ENCODE measurements around the gene U2AF2.

The U2AF2 gene

DNA sequence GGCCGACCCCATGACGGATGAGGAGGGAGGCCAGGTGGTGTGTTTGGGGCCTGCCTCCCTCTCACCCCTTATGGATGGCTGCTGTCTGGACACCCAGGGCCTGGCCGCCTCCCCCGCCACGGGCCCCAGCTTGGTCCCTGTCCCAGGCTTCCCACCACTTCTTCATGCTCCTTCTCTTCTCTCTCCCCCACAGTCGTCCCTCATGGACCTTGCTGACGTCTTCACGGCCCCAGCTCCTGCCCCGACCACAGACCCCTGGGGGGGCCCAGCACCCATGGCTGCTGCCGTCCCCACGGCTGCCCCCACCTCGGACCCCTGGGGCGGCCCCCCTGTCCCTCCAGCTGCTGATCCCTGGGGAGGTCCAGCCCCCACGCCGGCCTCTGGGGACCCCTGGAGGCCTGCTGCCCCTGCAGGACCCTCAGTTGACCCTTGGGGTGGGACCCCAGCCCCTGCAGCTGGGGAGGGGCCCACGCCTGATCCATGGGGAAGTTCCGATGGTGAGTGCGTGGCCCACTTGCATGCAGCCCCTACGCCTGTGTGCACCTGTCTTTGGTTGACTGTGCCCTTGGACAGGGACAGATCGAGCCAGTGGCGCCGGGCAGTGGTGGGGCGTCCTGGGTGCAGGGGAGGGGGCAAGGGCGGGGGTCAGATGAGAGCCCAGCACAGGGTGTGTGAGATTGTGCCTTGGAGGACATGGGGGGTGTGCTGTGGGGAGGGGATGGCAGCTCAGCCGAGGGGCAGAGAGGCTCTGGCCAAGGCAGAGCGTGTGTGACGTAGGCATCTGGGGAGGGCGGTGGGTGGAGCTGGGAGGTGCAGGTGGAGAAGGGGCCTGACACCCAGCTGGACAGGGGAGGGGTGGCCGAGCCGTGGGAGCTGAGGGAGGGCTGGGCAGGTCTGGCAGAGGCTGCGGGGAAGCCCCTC lies 37.0 kb downstream of the U2AF2 start:
- DNase-seq (ENCODE audit: low spot score in 2 of 2): no peak
- Histone ChIP-seq H3K9me3 (no peaks in the 10 kb centered on the region), H3K27me3 (ENCODE audit: low read depth) (no peaks in the 10 kb centered on the region), H3K4me3 (no peak overlapping the region), H3K4me1 (no peaks in the 10 kb centered on the region), H3K36me3 (replicated peaks) (peaks cover 34% of the 10 kb centered on the region)
- in situ Hi-C loops (cut with MboI; ENCODE audit: low sequenced_read_pairs): no loop called here

GRCh38 chr19:55692681-55693081 lies 37.8 kb downstream of the U2AF2 start:
- peaks cover 34% of the 10 kb centered on the region for H3K36me3 ChIP-seq (replicated peaks)
- no peak overlapping the region for H3K4me3 ChIP-seq
- H3K9me3 ChIP-seq: no peaks in the 10 kb centered on the region
- H3K4me1 ChIP-seq: no peaks in the 10 kb centered on the region
- no peaks in the 10 kb centered on the region for H3K27me3 ChIP-seq (ENCODE audit: low read depth)
- DNase-seq (ENCODE audit: low spot score in 2 of 2): no peak
- in situ Hi-C loops (cut with MboI; ENCODE audit: low sequenced_read_pairs): no loop called here

- Histone ChIP-seq H3K4me1 (no peaks in the 10 kb centered on the region), H3K36me3 (replicated peaks) (peaks cover 34% of the 10 kb centered on the region), H3K4me3 (no peak overlapping the region), H3K9me3 (no peaks in the 10 kb centered on the region), H3K27me3 (ENCODE audit: low read depth) (no peaks in the 10 kb centered on the region)
- DNase-seq (ENCODE audit: low spot score in 2 of 2): no peak
- in situ Hi-C loops (cut with MboI; ENCODE audit: low sequenced_read_pairs): no loop called here
Observed at GRCh38 chr19:55693336-55693974, 38.6 kb downstream of the U2AF2 start.

DNA sequence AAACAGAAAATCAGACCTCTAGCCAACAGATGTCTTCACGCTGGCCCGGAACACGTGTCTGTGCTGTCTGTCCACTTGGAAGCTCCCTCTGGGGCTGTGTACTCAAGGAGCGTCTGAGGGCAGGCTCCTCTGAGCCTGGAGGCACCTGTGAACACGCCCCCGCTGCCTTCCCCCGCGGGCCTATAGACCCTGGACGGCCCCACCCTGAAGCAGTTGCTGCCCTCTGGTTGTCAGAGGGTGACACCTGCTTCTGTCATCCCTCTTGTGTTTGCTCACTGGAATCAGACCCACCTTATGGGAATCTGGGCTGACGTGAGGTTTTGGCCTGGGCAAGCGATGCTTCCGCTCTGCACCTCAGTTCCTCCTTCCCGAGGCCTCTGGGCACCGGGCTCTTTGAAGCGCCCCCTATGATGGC lies 39.4 kb downstream of the U2AF2 start:
- Histone ChIP-seq H3K4me3 (no peak overlapping the region), H3K27me3 (ENCODE audit: low read depth) (no peaks in the 10 kb centered on the region), H3K4me1 (no peaks in the 10 kb centered on the region), H3K9me3 (no peaks in the 10 kb centered on the region), H3K36me3 (replicated peaks) (peaks cover 34% of the 10 kb centered on the region)
- no peak for DNase-seq (ENCODE audit: low spot score in 2 of 2)
- in situ Hi-C loops (cut with MboI; ENCODE audit: low sequenced_read_pairs): no loop called here

GRCh38 chr19:55694656-55695491 lies 40.0 kb downstream of the U2AF2 start:
- H3K36me3 ChIP-seq (replicated peaks): peaks cover 30% of the 10 kb centered on the region
- H3K9me3 ChIP-seq: no peaks in the 10 kb centered on the region
- no peaks in the 10 kb centered on the region for H3K27me3 ChIP-seq (ENCODE audit: low read depth)
- no peak for DNase-seq (ENCODE audit: low spot score in 2 of 2)
- in situ Hi-C loops (cut with MboI; ENCODE audit: low sequenced_read_pairs): no loop called here
- no peaks in the 10 kb centered on the region for H3K4me1 ChIP-seq
- no peak overlapping the region for H3K4me3 ChIP-seq

DNA sequence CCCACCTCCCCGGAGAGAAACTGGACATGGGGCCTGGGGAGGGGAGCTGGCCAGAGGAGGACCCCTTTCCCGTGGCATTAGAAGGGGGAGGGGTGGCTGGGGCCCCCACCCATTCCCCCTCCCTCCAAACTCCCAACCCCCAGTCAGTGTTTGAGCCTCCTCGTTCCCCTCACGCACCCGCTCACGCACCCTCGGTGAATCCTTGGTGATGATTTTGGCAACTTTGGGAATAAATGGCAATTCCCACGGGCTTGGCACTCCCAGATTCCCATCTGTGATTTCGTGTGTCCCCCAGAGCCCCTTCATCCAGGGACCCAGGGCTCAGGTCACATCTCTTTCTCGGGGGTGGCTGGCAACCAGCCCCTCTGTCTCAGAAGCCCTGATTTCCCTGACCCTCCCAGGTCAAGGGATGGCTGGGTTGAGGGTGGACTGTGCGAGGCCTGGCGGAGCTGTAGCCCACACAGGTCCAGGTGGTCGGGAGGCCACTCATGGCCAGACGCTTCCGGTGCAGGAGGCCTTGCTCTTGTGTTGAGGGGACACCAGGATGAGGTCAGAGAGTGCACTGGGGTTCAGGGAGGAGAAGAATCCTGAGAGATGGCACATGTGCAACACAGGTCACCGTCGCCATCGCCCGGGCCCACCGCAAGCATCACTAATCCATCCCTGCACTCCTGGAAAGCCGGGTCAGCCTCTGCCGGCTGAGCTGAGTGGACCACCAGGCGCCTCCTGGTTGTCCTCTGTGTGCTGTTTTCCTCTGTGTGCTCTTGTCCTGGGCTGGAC lies 40.9 kb downstream of the U2AF2 start:
- Histone ChIP-seq H3K9me3 (no peaks in the 10 kb centered on the region), H3K4me1 (no peaks in the 10 kb centered on the region), H3K36me3 (replicated peaks) (peaks cover 24% of the 10 kb centered on the region), H3K27me3 (ENCODE audit: low read depth) (no peaks in the 10 kb centered on the region), H3K4me3 (no peak overlapping the region)
- no peak for DNase-seq (ENCODE audit: low spot score in 2 of 2)
- in situ Hi-C loops (cut with MboI; ENCODE audit: low sequenced_read_pairs): no loop called here

DNA sequence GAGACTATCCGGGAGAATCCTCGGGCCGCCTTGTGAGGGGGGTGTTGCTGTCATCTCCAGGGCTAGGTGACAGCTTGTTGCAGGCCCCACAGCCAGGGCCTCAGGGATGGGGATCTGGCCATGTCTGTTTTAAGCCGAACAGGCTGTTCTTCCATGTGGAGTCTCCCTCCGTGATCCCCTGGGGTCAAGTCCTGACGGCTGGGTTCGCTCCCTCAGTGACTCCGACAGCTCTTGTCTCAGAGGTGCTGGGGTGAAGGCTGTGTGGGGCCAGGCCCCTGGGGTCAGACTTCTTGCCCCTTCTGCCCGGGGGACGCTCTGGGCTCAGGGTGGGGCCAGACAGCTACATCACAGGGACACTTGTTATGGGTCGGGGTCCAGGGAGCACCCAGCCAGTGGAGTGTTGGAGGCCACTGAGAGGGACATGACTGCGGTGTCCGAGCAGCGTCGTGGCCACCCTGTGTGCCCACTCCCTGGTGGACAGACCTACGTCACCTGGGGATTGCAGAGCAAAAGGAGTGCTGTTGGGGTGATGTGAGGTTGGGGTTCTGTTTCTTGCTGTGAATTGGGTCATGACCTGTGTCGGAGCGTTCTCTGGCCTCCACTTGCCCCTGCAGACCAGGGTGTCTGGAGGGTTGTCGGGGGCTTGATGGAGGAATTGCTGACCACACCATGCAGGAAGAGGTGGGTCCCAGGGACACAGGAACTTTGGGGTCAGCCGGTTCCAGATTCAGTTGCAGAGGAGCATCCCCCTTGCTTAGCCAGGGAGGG lies 41.6 kb downstream of the U2AF2 start:
- peaks cover 24% of the 10 kb centered on the region for H3K36me3 ChIP-seq (replicated peaks)

GRCh38 chr19:55697069-55697440 lies 42.2 kb downstream of the U2AF2 start:
- H3K4me1 ChIP-seq: no peaks in the 10 kb centered on the region
- no peaks in the 10 kb centered on the region for H3K27me3 ChIP-seq (ENCODE audit: low read depth)
- in situ Hi-C loops (cut with MboI; ENCODE audit: low sequenced_read_pairs): no loop called here
- H3K9me3 ChIP-seq: no peaks in the 10 kb centered on the region
- H3K4me3 ChIP-seq: no peak overlapping the region
- H3K36me3 ChIP-seq (replicated peaks): peaks cover 21% of the 10 kb centered on the region
- no peak for DNase-seq (ENCODE audit: low spot score in 2 of 2)

More for the DNA sequence above, 41.6 kb downstream of the U2AF2 start:
- no peak for DNase-seq (ENCODE audit: low spot score in 2 of 2)
- Histone ChIP-seq H3K4me3 (no peak overlapping the region), H3K4me1 (no peaks in the 10 kb centered on the region), H3K27me3 (ENCODE audit: low read depth) (no peaks in the 10 kb centered on the region), H3K9me3 (no peaks in the 10 kb centered on the region)
- in situ Hi-C loops (cut with MboI; ENCODE audit: low sequenced_read_pairs): no loop called here

GRCh38 chr19:55697698-55698097 lies 42.9 kb downstream of the U2AF2 start:
- Histone ChIP-seq H3K4me3 (no peak overlapping the region), H3K4me1 (no peaks in the 10 kb centered on the region), H3K27me3 (ENCODE audit: low read depth) (no peaks in the 10 kb centered on the region), H3K36me3 (replicated peaks) (peaks cover 21% of the 10 kb centered on the region), H3K9me3 (no peaks in the 10 kb centered on the region)
- in situ Hi-C loops (cut with MboI; ENCODE audit: low sequenced_read_pairs): no loop called here
- DNase-seq (ENCODE audit: low spot score in 2 of 2): no peak

DNA sequence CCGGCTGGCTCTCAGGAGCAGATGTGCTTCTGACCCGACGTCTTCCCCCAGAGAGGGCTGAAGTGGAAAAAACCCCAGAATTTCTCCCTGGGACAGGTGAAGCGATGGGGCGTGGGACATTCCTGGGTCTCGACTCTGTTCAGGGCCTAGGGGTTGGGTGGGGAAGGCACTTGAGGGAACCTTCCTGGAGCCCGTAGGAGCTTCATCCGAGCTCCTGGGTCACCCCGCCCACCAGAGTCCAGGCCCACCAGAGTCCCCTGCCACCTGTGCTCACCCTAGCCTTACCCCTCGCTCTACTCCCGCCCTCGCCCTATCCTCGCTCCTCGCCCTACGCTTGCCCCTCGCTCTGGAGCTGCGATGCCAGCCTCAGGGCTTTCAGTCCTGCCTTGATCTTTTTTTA lies 43.4 kb downstream of the U2AF2 start:
- H3K4me3 ChIP-seq: no peak overlapping the region
- no peaks in the 10 kb centered on the region for H3K4me1 ChIP-seq
- in situ Hi-C loops (cut with MboI; ENCODE audit: low sequenced_read_pairs): no loop called here
- no peak for DNase-seq (ENCODE audit: low spot score in 2 of 2)
- H3K9me3 ChIP-seq: no peaks in the 10 kb centered on the region
- H3K27me3 ChIP-seq (ENCODE audit: low read depth): no peaks in the 10 kb centered on the region
- peaks cover 16% of the 10 kb centered on the region for H3K36me3 ChIP-seq (replicated peaks)

DNA sequence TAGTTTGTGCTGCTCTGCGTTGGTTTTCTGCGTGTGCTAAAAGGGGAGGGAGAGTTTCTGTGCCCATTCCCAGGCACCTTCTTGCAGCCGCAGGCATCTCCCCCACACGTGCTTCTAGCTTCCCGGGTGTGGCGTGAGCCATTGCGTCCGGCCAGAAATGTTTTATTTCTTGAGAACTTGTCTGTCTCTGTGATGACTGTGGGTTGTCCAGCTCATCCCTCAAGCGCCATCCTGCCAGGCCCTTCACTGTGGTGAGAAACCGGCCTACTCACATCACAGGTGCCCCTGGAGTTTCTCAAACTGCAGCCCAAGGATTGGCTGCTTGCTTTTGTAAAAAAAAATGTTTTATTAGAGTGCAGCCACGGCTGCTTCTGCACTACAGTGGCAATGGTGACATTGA lies 44.4 kb downstream of the U2AF2 start:
- DNase-seq (ENCODE audit: low spot score in 2 of 2): no peak
- Histone ChIP-seq H3K4me1 (no peaks in the 10 kb centered on the region), H3K36me3 (replicated peaks) (peaks cover 16% of the 10 kb centered on the region), H3K27me3 (ENCODE audit: low read depth) (no peaks in the 10 kb centered on the region), H3K4me3 (no peak overlapping the region), H3K9me3 (no peaks in the 10 kb centered on the region)
- in situ Hi-C loops (cut with MboI; ENCODE audit: low sequenced_read_pairs): no loop called here

DNA sequence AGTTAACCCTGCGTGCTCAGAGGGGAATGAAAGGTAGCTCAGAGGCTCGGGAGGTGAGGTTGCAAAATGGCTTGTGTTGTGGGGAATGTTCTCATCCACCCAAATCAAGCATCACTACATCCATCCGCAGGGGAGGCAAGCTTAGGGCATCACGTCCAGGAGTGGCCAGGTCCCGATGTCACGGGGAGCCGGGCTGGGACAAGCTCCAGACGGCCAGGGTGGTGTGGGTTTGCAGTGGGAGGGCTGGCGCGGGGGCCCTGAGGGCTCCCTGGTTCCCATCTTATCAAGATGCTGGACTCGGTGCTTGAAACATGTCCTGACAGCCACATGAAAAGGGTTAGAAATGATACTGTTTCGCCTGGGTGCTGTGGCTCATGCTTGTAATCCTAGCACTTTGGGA lies 46.0 kb downstream of the U2AF2 start:
- Histone ChIP-seq H3K27me3 (ENCODE audit: low read depth) (no peaks in the 10 kb centered on the region), H3K4me1 (no peaks in the 10 kb centered on the region), H3K36me3 (replicated peaks) (peaks cover 11% of the 10 kb centered on the region), H3K9me3 (no peaks in the 10 kb centered on the region), H3K4me3 (no peak overlapping the region)
- DNase-seq (ENCODE audit: low spot score in 2 of 2): no peak
- in situ Hi-C loops (cut with MboI; ENCODE audit: low sequenced_read_pairs): loop anchor here (25.0 kb wide), 1 partner anchor 636 kb away; no protein-coding TSS in a partner anchor
